Measurements from ENCODE around the gene RAB44.

GRCh38 chr6:36655085-36655724 is 42.4 kb upstream of the RAB44 start:
- TF ChIP-seq POLR2AphosphoS5 (IDR thresholded peaks at IDR 0.05; ENCODE audit: low read depth, low read length) (no peak), SIN3A (IDR thresholded peaks at IDR 0.05; ENCODE audit: low read depth) (no peak), POLR2A (IDR thresholded peaks at IDR 0.05; ENCODE audit: borderline replicate concordance, extremely low read depth, insufficient read depth, insufficient read length) (no peak), ZNF274 (IDR thresholded peaks at IDR 0.05; ENCODE audit: low read depth, low read length) (no peak), ELF1 (IDR thresholded peaks at IDR 0.05; ENCODE audit: borderline replicate concordance, low read depth) (no peak), ZBTB33 (IDR thresholded peaks at IDR 0.05; ENCODE audit: extremely low read depth, insufficient replicate concordance, low read length) (no peak), YY1 (IDR thresholded peaks at IDR 0.05; ENCODE audit: extremely low read depth, insufficient replicate concordance, low read depth, low read length) (no peak), EZH2 (IDR thresholded peaks at IDR 0.05) (no peak), MAX (IDR thresholded peaks at IDR 0.05) (no peak), SRF (IDR thresholded peaks at IDR 0.05; ENCODE audit: low read depth) (no peak), EZH2phosphoT487 (IDR thresholded peaks at IDR 0.05; ENCODE audit: borderline replicate concordance) (no peak)
- TF ChIP-seq, protein P1, sequence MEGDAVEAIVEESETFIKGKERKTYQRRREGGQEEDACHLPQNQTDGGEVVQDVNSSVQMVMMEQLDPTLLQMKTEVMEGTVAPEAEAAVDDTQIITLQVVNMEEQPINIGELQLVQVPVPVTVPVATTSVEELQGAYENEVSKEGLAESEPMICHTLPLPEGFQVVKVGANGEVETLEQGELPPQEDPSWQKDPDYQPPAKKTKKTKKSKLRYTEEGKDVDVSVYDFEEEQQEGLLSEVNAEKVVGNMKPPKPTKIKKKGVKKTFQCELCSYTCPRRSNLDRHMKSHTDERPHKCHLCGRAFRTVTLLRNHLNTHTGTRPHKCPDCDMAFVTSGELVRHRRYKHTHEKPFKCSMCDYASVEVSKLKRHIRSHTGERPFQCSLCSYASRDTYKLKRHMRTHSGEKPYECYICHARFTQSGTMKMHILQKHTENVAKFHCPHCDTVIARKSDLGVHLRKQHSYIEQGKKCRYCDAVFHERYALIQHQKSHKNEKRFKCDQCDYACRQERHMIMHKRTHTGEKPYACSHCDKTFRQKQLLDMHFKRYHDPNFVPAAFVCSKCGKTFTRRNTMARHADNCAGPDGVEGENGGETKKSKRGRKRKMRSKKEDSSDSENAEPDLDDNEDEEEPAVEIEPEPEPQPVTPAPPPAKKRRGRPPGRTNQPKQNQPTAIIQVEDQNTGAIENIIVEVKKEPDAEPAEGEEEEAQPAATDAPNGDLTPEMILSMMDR (IDR thresholded peaks at IDR 0.05 in 2 of 3, conservative IDR thresholded peaks at IDR 0.05 in 1 of 3; ENCODE audit: borderline replicate concordance in 1 of 3, insufficient read depth in 1 of 3, low read depth in 2 of 3, low read length in 2 of 3) = no peak
- TF ChIP-seq, protein P2, sequence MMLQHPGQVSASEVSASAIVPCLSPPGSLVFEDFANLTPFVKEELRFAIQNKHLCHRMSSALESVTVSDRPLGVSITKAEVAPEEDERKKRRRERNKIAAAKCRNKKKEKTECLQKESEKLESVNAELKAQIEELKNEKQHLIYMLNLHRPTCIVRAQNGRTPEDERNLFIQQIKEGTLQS (IDR thresholded peaks at IDR 0.05) = no peak
- TF ChIP-seq, protein P3, sequence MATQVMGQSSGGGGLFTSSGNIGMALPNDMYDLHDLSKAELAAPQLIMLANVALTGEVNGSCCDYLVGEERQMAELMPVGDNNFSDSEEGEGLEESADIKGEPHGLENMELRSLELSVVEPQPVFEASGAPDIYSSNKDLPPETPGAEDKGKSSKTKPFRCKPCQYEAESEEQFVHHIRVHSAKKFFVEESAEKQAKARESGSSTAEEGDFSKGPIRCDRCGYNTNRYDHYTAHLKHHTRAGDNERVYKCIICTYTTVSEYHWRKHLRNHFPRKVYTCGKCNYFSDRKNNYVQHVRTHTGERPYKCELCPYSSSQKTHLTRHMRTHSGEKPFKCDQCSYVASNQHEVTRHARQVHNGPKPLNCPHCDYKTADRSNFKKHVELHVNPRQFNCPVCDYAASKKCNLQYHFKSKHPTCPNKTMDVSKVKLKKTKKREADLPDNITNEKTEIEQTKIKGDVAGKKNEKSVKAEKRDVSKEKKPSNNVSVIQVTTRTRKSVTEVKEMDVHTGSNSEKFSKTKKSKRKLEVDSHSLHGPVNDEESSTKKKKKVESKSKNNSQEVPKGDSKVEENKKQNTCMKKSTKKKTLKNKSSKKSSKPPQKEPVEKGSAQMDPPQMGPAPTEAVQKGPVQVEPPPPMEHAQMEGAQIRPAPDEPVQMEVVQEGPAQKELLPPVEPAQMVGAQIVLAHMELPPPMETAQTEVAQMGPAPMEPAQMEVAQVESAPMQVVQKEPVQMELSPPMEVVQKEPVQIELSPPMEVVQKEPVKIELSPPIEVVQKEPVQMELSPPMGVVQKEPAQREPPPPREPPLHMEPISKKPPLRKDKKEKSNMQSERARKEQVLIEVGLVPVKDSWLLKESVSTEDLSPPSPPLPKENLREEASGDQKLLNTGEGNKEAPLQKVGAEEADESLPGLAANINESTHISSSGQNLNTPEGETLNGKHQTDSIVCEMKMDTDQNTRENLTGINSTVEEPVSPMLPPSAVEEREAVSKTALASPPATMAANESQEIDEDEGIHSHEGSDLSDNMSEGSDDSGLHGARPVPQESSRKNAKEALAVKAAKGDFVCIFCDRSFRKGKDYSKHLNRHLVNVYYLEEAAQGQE (IDR thresholded peaks at IDR 0.05; ENCODE audit: low read depth) = no peak

Measured in HCT116 (cell line).